Neural progenitor cell (in vitro differentiated cells): ENCODE measurements around the gene AFMID. TPM values are rescaled to one million over a fixed set of nuclear protein-coding genes. Genes with fewer than 3 reads are reported as not detected.
"Not testable (repeated sequence)": the region's sequence is repeated elsewhere in the genome, so short reads cannot be mapped to it uniquely, and the experiment has no call there.

Experiments
- DNase-seq: peaks from one replicate; pipeline ENCODE4 v3.0.0-alpha.2; 2016; ENCODE audit warnings: low spot score
- H2AFZ ChIP-seq: fragments of 200-600 bp; sonication (generic); replicated peaks from 2 replicates; pipeline ENCODE4 v1.6.1; 2016; ENCODE audit warnings: antibody characterized with exemption
- H3F3A ChIP-seq: fragments of 200-600 bp; sonication (generic); 2 replicates; pipeline ENCODE4 v1.6.1; 2016; ENCODE audit warnings: antibody characterized with exemption, low read depth
- H3K27ac ChIP-seq: fragments of 200-600 bp; sonication (generic); 2 replicates; pipeline ENCODE4 v1.5.1; 2016; ENCODE audit warnings: mild to moderate bottlenecking
- H3K27me3 ChIP-seq: fragments of 200-600 bp; sonication (generic); 2 replicates; pipeline ENCODE4 v1.6.1; 2016; ENCODE audit warnings: mild to moderate bottlenecking, moderate library complexity
- H3K36me3 ChIP-seq: fragments of 200-600 bp; sonication (generic); 2 replicates; pipeline ENCODE4 v1.5.1; 2016
- H3K4me1 ChIP-seq: fragments of 200-600 bp; sonication (generic); 2 replicates; pipeline ENCODE4 v1.6.1; 2016; ENCODE audit warnings: mixed run types
- H3K4me2 ChIP-seq: fragments of 200-600 bp; sonication (generic); 2 replicates; pipeline ENCODE4 v1.6.1; 2016
- H3K4me3 ChIP-seq: fragments of 200-600 bp; sonication (generic); 2 replicates; pipeline ENCODE4 v1.5.1; 2016
- H3K79me2 ChIP-seq: fragments of 200-600 bp; sonication (generic); 2 replicates; pipeline ENCODE4 v1.6.1; 2016; ENCODE audit warnings: low read depth
- H3K9ac ChIP-seq: fragments of 200-600 bp; sonication (generic); 2 replicates; pipeline ENCODE4 v1.6.1; 2016
- H3K9me3 ChIP-seq: fragments of 200-600 bp; sonication (generic); 2 replicates; pipeline ENCODE4 v1.5.1; 2016; ENCODE audit warnings: low read depth
- H4K20me1 ChIP-seq: fragments of 200-600 bp; sonication (generic); 2 replicates; pipeline ENCODE4 v1.6.1; 2016; ENCODE audit warnings: low read depth
- H3K27ac Mint-ChIP-seq: 3 replicates; pipeline ENCODE4 v1.8.0; 2021; ENCODE audit warnings: mixed read lengths
- H3K27me3 Mint-ChIP-seq: 2 replicates; pipeline ENCODE4 v1.8.0; 2022; ENCODE audit warnings: low read depth, mild to moderate bottlenecking, inconsistent platforms, moderate library complexity, mixed read lengths; ENCODE audit not compliant: insufficient read depth
- H3K36me3 Mint-ChIP-seq: 3 replicates; pipeline ENCODE4 v1.8.0; 2021; ENCODE audit warnings: mixed read lengths
- H3K4me1 Mint-ChIP-seq: 3 replicates; pipeline ENCODE4 v1.8.0; 2021; ENCODE audit warnings: mixed read lengths
- H3K4me3 Mint-ChIP-seq: 3 replicates; pipeline ENCODE4 v1.8.0; 2021; ENCODE audit warnings: mild to moderate bottlenecking, moderate library complexity, mixed read lengths
- H3K9me3 Mint-ChIP-seq: 3 replicates; pipeline ENCODE4 v1.8.0; 2020; ENCODE audit warnings: mixed read lengths
- CTCF ChIP-seq: fragments of 200-600 bp; sonication (generic); IDR thresholded peaks from 2 replicates; pipeline ENCODE4 v1.5.1; 2017; ENCODE audit warnings: antibody characterized with exemption, mild to moderate bottlenecking
- EZH2 ChIP-seq: fragments of 200-600 bp; sonication (generic); IDR thresholded peaks from 2 replicates; pipeline ENCODE4 v1.6.1; 2017; ENCODE audit warnings: antibody characterized with exemption, mild to moderate bottlenecking, moderate library complexity
- EZH2phosphoT487 ChIP-seq: fragments of 200-600 bp; sonication (generic); IDR thresholded peaks from 2 replicates; pipeline ENCODE4 v1.6.1; 2017; ENCODE audit warnings: antibody characterized with exemption
- total RNA-seq: library from RNA; depleted of rRNA; stranded (reverse); fragments of >200 nt; gene quantifications from 2 replicates; pipeline ENCODE4 v1.2.3, GENCODE V29; 2015; ENCODE audit warnings: low replicate concordance

AFMID gene, protein sequence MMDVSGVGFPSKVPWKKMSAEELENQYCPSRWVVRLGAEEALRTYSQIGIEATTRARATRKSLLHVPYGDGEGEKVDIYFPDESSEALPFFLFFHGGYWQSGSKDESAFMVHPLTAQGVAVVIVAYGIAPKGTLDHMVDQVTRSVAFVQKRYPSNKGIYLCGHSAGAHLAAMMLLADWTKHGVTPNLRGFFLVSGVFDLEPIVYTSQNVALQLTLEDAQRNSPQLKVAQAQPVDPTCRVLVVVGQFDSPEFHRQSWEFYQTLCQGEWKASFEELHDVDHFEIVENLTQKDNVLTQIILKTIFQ
- 76.8 and 78.4 TPM in 2 replicates for total RNA-seq

DNA sequence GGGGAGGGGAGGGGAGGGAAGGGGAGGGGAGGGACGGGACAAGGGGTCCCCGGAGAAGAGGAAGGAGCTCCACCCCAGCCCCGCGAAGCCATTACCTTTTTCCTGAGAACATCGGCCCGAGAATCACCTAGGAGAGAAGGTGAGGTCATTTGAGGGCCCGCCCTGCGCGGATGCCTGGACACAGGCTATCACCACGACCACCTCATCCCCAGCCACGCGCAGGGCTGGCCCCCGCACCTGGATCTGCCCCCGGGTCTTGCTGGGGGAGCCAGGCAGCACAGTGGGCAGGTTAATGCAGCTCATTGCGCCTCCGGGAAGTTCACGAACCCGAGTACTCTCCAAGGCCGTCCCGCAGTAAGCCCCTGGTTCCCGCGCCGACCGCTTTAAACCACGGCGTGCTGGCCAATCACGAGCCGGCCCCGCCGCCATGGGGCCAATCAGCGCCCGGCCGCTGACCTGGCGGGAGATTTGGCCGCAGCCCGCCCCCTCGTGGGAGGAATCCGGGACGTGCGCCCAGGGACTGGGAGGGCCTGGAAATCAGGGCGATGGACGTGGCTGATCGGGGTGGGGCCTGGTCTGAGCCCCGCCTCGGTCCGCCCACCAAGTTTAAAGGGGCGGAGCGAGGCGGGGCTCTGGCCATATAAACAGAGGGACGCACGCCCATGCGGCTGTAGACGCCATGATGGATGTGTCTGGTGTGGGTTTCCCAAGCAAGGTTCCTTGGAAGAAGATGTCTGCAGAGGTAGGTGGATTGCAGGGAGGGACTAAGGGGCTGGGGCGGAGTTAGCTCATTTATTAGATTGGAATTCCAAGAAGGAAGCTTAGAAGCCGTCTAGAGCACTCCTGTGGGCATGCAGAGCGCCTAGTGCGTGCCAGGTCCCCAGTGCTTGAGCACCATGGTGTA is at the start of gene AFMID, which contains the start of gene TK1:
AFMID (plus strand) TSS at position 671 of the 904 bp plus-strand sequence; CDS start at position 680, 9 bp downstream.
TK1 (minus strand) TSS at position 361 of the 904 bp plus-strand sequence; CDS start at position 303, 58 bp downstream.
- Histone ChIP-seq H4K20me1 (peaks cover 40% of the 10 kb centered on the region), H3K9ac (peak within 1 kb of the TSS; percentile 61), H3K36me3 (no peaks in the 10 kb centered on the region), H3K27ac (no peak within 1 kb of the TSS), H3K4me1 (peaks cover 27% of the 10 kb centered on the region), H3K4me3 (peak within 1 kb of the TSS; percentile 70), H3K79me2 (peaks cover 79% of the 10 kb centered on the region), H3K27me3 (no peaks in the 10 kb centered on the region), H3K4me2 (peak within 1 kb of the TSS; percentile 97), H3K9me3 (no peaks in the 10 kb centered on the region), H3F3A (no peaks in the 10 kb centered on the region), H2AFZ (peak within 1 kb of the TSS; percentile 54)
- Mint-ChIP-seq H3K9me3 (no peaks in the 10 kb centered on the region), H3K36me3 (peaks cover 23% of the 10 kb centered on the region), H3K27ac (peak within 1 kb of the TSS; percentile 60), H3K4me3 (peak within 1 kb of the TSS; percentile 88), H3K4me1 (peaks cover 34% of the 10 kb centered on the region), H3K27me3 (peaks cover 10% of the 10 kb centered on the region)
- TF ChIP-seq EZH2 (no peak), CTCF (peak; percentile 95)
- DNase-seq, result peak; percentile 99

GRCh38 chr17:78137392-78138203 is 49.6 kb upstream of the AFMID start:
- Mint-ChIP-seq H3K4me3 (no peak overlapping the region), H3K4me1 (peaks cover 11% of the 10 kb centered on the region), H3K36me3 (no peaks in the 10 kb centered on the region), H3K9me3 (no peaks in the 10 kb centered on the region), H3K27ac (no peak overlapping the region), H3K27me3 (peaks cover 20% of the 10 kb centered on the region)
- Histone ChIP-seq H3K27me3 (peaks cover 36% of the 10 kb centered on the region), H4K20me1 (no peaks in the 10 kb centered on the region), H3F3A (peaks cover 24% of the 10 kb centered on the region), H2AFZ (no peak overlapping the region), H3K27ac (no peak overlapping the region), H3K4me3 (no peak overlapping the region), H3K9me3 (no peaks in the 10 kb centered on the region), H3K9ac (no peak overlapping the region), H3K4me2 (no peak overlapping the region), H3K36me3 (no peaks in the 10 kb centered on the region), H3K79me2 (no peaks in the 10 kb centered on the region), H3K4me1 (no peaks in the 10 kb centered on the region)
- DNase-seq, result no peak
- TF ChIP-seq EZH2, result no peak
- TF ChIP-seq CTCF, result peak; percentile 49
- no peak for TF ChIP-seq EZH2phosphoT487

DNA sequence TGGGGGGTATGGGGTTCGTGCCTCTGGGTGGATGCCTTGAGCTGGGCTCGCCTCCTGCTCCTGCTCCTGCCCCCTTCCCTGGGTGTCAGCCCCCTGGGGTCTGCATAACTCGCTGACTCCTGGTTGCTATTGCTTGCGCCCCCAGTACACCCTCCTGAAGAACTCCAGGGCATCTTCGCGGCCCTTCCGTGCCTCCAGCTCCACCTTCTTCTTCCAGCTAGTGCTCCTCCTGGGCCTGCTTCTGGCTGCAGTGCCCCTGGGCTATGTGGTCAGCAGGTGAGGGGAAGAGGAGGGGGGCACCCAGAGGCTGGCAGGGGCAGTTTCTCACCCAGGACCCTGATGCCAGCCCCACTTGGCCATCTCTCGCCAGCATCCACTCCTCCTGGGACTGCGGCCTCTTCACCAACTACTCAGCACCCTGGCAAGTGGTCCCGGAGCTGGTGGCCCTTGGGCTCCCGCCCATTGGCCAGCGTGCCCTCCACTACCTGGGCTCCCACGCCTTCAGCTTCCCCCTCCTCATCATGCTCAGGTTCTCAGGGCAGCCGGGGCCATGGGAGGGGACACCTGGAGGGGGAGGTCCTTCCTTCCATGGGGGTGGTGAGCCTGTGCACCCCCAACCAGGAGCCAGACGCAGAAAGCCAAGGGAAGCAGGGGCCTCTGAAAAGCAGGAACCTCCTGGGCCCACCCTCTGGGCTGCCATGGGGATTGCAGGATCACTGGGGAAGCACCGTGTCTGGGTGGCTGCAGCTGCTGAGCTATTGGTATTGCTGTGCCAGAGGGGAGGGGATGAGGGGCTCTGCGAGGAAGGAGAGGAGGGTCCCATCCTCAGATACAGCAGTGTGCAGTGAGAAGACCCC is 48.7 kb upstream of the AFMID start:
- peaks cover 13% of the 10 kb centered on the region for H3K4me1 Mint-ChIP-seq
- TF ChIP-seq EZH2phosphoT487 (no peak), EZH2 (no peak), CTCF (no peak)
- H3K27me3 ChIP-seq, result peaks cover 28% of the 10 kb centered on the region
- H3K4me3 ChIP-seq, result no peak overlapping the region
- H3K36me3 ChIP-seq, result no peaks in the 10 kb centered on the region
- H3K9ac ChIP-seq, result no peak overlapping the region
- H3K79me2 ChIP-seq, result no peaks in the 10 kb centered on the region
- H3K9me3 Mint-ChIP-seq, result no peaks in the 10 kb centered on the region
- H3K4me1 ChIP-seq, result no peaks in the 10 kb centered on the region
- no peak overlapping the region for H3K4me3 Mint-ChIP-seq
- H3K36me3 Mint-ChIP-seq, result no peaks in the 10 kb centered on the region
- H3K4me2 ChIP-seq, result no peak overlapping the region
- no peak overlapping the region for H2AFZ ChIP-seq
- no peak overlapping the region for H3K27ac ChIP-seq
- DNase-seq, result no peak
- H3K9me3 ChIP-seq, result no peaks in the 10 kb centered on the region
- peaks cover 24% of the 10 kb centered on the region for H3F3A ChIP-seq
- no peaks in the 10 kb centered on the region for H4K20me1 ChIP-seq
- H3K27ac Mint-ChIP-seq, result no peak overlapping the region
- H3K27me3 Mint-ChIP-seq, result peaks cover 20% of the 10 kb centered on the region

GRCh38 chr17:78139861-78140168 is 47.3 kb upstream of the AFMID start:
- Mint-ChIP-seq H3K4me1 (peaks cover 18% of the 10 kb centered on the region), H3K27me3 (peaks cover 12% of the 10 kb centered on the region)
- not testable (repeated sequence) for DNase-seq, H3K4me1 ChIP-seq, H3K27ac Mint-ChIP-seq, H3K4me3 ChIP-seq, H3K4me2 ChIP-seq, H3K9me3 Mint-ChIP-seq, H3K79me2 ChIP-seq, H3K9ac ChIP-seq, H3K36me3 Mint-ChIP-seq, H3K9me3 ChIP-seq, H4K20me1 ChIP-seq, H3K27ac ChIP-seq, H3K36me3 ChIP-seq, H3K4me3 Mint-ChIP-seq, H2AFZ ChIP-seq
- Histone ChIP-seq H3K27me3 (peaks cover 14% of the 10 kb centered on the region), H3F3A (peaks cover 24% of the 10 kb centered on the region)
